Vagina (tissue), 2 donors: ENCODE measurements around the gene MON2. TPM values are rescaled to one million over a fixed set of nuclear protein-coding genes. Genes with fewer than 3 reads are reported as not detected.
"Not testable (repeated sequence)": the region's sequence is repeated elsewhere in the genome, so short reads cannot be mapped to it uniquely, and the experiment has no call there.

ENCODE experiments used
- DNase-seq, 2 donors: peaks; one replicate each; pipeline ENCODE4 v3.0.0-alpha.2; 2017; ENCODE audit errors: extremely low spot score in 2 of 2
- H3K27ac ChIP-seq: fragments of 200-600 bp; sonication (generic); one replicate; pipeline ENCODE4 v1.5.1; 2019
- H3K27me3 ChIP-seq: fragments of 200-600 bp; sonication (generic); one replicate; pipeline ENCODE4 v1.5.1; 2019
- H3K36me3 ChIP-seq, 2 donors: fragments of 200-600 bp; sonication (generic); one replicate each; pipeline ENCODE4 v1.5.1; 2017 to 2019
- H3K4me1 ChIP-seq: fragments of 200-600 bp; sonication (generic); one replicate; pipeline ENCODE4 v1.5.1; 2019
- H3K4me3 ChIP-seq, 2 donors: fragments of 200-600 bp; sonication (generic); 1 replicate in 1 of 2; 2 replicates in 1 of 2; pipeline ENCODE4 v1.5.1; 2016 to 2019
- H3K9me3 ChIP-seq: fragments of 200-600 bp; sonication (generic); one replicate; pipeline ENCODE4 v1.5.1; 2019
- CTCF ChIP-seq, 3 experiments: fragments of 450-650 bp in 2 of 3; fragments of 200-600 bp in 1 of 3; sonication (generic) in 1 of 3; IDR thresholded peaks; one replicate each; pipeline ENCODE4 v1.5.1; 2017 to 2019; ENCODE audit warnings: antibody characterized with exemption in 3 of 3, mild to moderate bottlenecking in 2 of 3, moderate library complexity in 2 of 3
- POLR2A ChIP-seq, 2 donors: fragments of 450-650 bp; IDR thresholded peaks; one replicate each; pipeline ENCODE4 v1.6.1; 2017; ENCODE audit warnings: antibody characterized with exemption in 2 of 2, mild to moderate bottlenecking in 2 of 2, moderate library complexity in 2 of 2
- POLR2AphosphoS5 ChIP-seq, 2 donors: sonication (generic); formaldehyde crosslinking; IDR thresholded peaks; one replicate each; pipeline ENCODE4 v1.9.0; 2017; ENCODE audit warnings: antibody characterized with exemption in 2 of 2, mild to moderate bottlenecking in 2 of 2, low read depth in 1 of 2; ENCODE audit not compliant: insufficient read depth in 1 of 2
- intact Hi-C: fragments of 100-400 bp; cut with DNase I; formaldehyde crosslinking; loops from one replicate; pipeline ENCODE4 v1.15.1; 2023
- total RNA-seq: library from RNA; depleted of rRNA; stranded (reverse); fragments of >200 nt; gene quantifications from one replicate; pipeline ENCODE4 v1.2.3, GENCODE V29; 2016

MON2 gene
- total RNA-seq, 1 donor from 2014 or later: 85.0 TPM

GRCh38 chr12:62512901-62513300 is 46.3 kb downstream of the MON2 start:
- no peak for DNase-seq
- TF ChIP-seq CTCF (IDR thresholded peaks at IDR 0.05): no peak
- TF ChIP-seq POLR2A (IDR thresholded peaks at IDR 0.05): no peak
- TF ChIP-seq POLR2AphosphoS5 (IDR thresholded peaks at IDR 0.05; ENCODE audit: insufficient read depth in 1 of 2, low read depth in 1 of 2): no peak
- H3K4me3 ChIP-seq: no peak overlapping the region
- H3K4me1 ChIP-seq: no peaks in the 10 kb centered on the region
- H3K9me3 ChIP-seq: no peaks in the 10 kb centered on the region
- intact Hi-C loops: no loop called here
- no peaks in the 10 kb centered on the region for H3K27me3 ChIP-seq
- H3K36me3 ChIP-seq: peaks cover 3 to 6% of the 10 kb centered on the region in 2 donors
- H3K27ac ChIP-seq: no peak overlapping the region

- H3K27me3 ChIP-seq, H3K4me1 ChIP-seq, intact Hi-C loops, DNase-seq, H3K27ac ChIP-seq, H3K36me3 ChIP-seq, H3K4me3 ChIP-seq, H3K9me3 ChIP-seq: not testable (repeated sequence)
Measured at GRCh38 chr12:62514080-62514479, 47.5 kb downstream of the MON2 start.

GRCh38 chr12:62516927-62517326 is 50.3 kb downstream of the MON2 start:
- H3K36me3 ChIP-seq: no peaks in the 10 kb centered on the region
- no peak for TF ChIP-seq POLR2AphosphoS5 (IDR thresholded peaks at IDR 0.05; ENCODE audit: insufficient read depth in 1 of 2, low read depth in 1 of 2)
- no peak for TF ChIP-seq POLR2A (IDR thresholded peaks at IDR 0.05)
- TF ChIP-seq CTCF (IDR thresholded peaks at IDR 0.05): no peak
- no peaks in the 10 kb centered on the region for H3K27me3 ChIP-seq
- H3K9me3 ChIP-seq: no peaks in the 10 kb centered on the region
- H3K27ac ChIP-seq: no peak overlapping the region
- H3K4me3 ChIP-seq: no peak overlapping the region
- no peaks in the 10 kb centered on the region for H3K4me1 ChIP-seq
- intact Hi-C loops: no loop called here
- no peak for DNase-seq

DNA sequence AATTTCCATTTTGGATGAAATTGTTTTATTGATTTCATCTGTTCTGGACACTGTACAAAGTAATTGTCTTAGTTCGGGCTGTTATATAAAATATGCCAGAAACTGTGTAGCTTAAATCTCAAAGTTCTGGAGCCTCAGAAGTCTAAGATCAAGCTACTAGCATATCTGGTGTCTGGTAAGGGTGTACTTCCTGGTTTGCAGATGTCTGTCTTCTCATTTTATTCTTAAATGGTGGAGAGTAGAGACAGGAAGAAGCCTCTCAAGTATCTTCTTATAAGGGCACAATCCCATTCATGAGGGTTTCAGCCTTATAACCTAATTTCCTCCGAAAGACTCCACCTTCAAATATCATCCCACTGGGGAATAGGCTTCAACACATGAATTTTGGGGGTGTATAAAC is 51.3 kb downstream of the MON2 start:
- H3K27me3 ChIP-seq: no peaks in the 10 kb centered on the region
- H3K4me3 ChIP-seq: no peak overlapping the region
- no peak for TF ChIP-seq POLR2AphosphoS5 (IDR thresholded peaks at IDR 0.05; ENCODE audit: insufficient read depth in 1 of 2, low read depth in 1 of 2)
- intact Hi-C loops: no loop called here
- H3K36me3 ChIP-seq: no peaks in the 10 kb centered on the region
- H3K9me3 ChIP-seq: no peaks in the 10 kb centered on the region
- H3K27ac ChIP-seq: no peak overlapping the region
- no peak for DNase-seq
- no peaks in the 10 kb centered on the region for H3K4me1 ChIP-seq

DNA sequence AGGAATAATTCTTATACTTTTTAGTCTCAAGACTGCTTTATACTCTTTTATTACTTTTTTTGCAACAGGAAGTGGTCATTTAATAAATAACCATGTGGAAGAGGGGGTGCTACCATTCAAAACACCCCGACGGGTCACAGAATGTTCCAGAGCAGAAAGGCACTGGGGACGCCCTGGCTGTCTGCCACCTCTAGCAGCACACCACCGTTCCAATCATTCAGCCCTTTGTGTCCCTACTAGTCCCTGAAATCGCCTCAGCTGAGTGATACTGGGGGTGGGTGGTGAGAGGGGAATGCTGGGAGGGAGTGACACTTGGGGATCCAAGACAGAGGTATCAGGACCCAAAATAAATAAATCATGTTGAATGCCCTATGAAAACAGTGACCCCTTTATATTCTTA is 52.4 kb downstream of the MON2 start:
- Histone ChIP-seq H3K27me3 (no peaks in the 10 kb centered on the region), H3K27ac (no peak overlapping the region), H3K36me3 (no peaks in the 10 kb centered on the region), H3K4me1 (no peaks in the 10 kb centered on the region), H3K4me3 (no peak overlapping the region), H3K9me3 (no peaks in the 10 kb centered on the region)
- DNase-seq: no peak
- TF ChIP-seq POLR2A (IDR thresholded peaks at IDR 0.05) (no peak), CTCF (IDR thresholded peaks at IDR 0.05) (no peak), POLR2AphosphoS5 (IDR thresholded peaks at IDR 0.05; ENCODE audit: insufficient read depth in 1 of 2, low read depth in 1 of 2) (no peak)
- intact Hi-C loops: no loop called here

- Histone ChIP-seq H3K36me3 (peaks cover 0 to 10% of the 10 kb centered on the region in 2 donors), H3K4me1 (no peaks in the 10 kb centered on the region), H3K9me3 (no peaks in the 10 kb centered on the region), H3K4me3 (no peak overlapping the region), H3K27ac (no peak overlapping the region), H3K27me3 (no peaks in the 10 kb centered on the region)
- TF ChIP-seq CTCF (IDR thresholded peaks at IDR 0.05): no peak
- TF ChIP-seq POLR2AphosphoS5 (IDR thresholded peaks at IDR 0.05; ENCODE audit: insufficient read depth in 1 of 2, low read depth in 1 of 2): no peak
- no peak for TF ChIP-seq POLR2A (IDR thresholded peaks at IDR 0.05)
- intact Hi-C loops: no loop called here
- no peak for DNase-seq
Measured at GRCh38 chr12:62520361-62520760, 53.7 kb downstream of the MON2 start.
